ENCODE data around the gene ALOXE3.

GRCh38 chr17:8155231-8155995 is 37.1 kb upstream of the ALOXE3 start:
- TF ChIP-seq CTCF (conservative IDR thresholded peaks at IDR 0.05; ENCODE audit: low read length) (no peak), EZH2phosphoT487 (IDR thresholded peaks at IDR 0.05; ENCODE audit: borderline replicate concordance) (no peak)
